GM23248 (cell line): ENCODE results near the gene TBATA. TPM values are rescaled to one million over a fixed set of nuclear protein-coding genes. Genes with fewer than 3 reads are reported as not detected.

Experiments used
- DNase-seq: peaks from one replicate; pipeline ENCODE4 v3.0.0-alpha.2; 2015
- H2AFZ ChIP-seq: fragments of 200-600 bp; sonication (generic); 2 replicates; pipeline ENCODE4 v1.6.1; 2016; ENCODE audit warnings: antibody characterized with exemption
- H3F3A ChIP-seq: fragments of 200-600 bp; sonication (generic); 2 replicates; pipeline ENCODE4 v1.6.1; 2016; ENCODE audit warnings: mild to moderate bottlenecking, antibody characterized with exemption, mixed run types; ENCODE audit not compliant: insufficient read depth
- H3K27ac ChIP-seq: fragments of 200-600 bp; sonication (generic); 2 replicates; pipeline ENCODE4 v1.5.1; 2016; ENCODE audit warnings: mild to moderate bottlenecking
- H3K27me3 ChIP-seq: fragments of 200-600 bp; sonication (generic); replicated peaks from 2 replicates; pipeline ENCODE4 v1.6.1; 2016; ENCODE audit warnings: mild to moderate bottlenecking; ENCODE audit not compliant: insufficient read depth
- H3K36me3 ChIP-seq: fragments of 200-600 bp; sonication (generic); 2 replicates; pipeline ENCODE4 v1.6.1; 2016; ENCODE audit warnings: low read depth, mild to moderate bottlenecking
- H3K4me1 ChIP-seq: fragments of 200-600 bp; sonication (generic); 2 replicates; pipeline ENCODE4 v1.6.1; 2016; ENCODE audit warnings: mild to moderate bottlenecking; ENCODE audit not compliant: insufficient read depth
- H3K4me2 ChIP-seq: fragments of 200-600 bp; sonication (generic); one replicate; pipeline ENCODE4 v1.6.1; 2016; ENCODE audit warnings: mild to moderate bottlenecking; ENCODE audit not compliant: unreplicated experiment
- H3K4me3 ChIP-seq: fragments of 200-600 bp; sonication (generic); 2 replicates; pipeline ENCODE4 v1.5.1; 2016; ENCODE audit warnings: mild to moderate bottlenecking
- H3K79me2 ChIP-seq: fragments of 200-600 bp; sonication (generic); 2 replicates; pipeline ENCODE4 v1.6.1; 2016; ENCODE audit warnings: mild to moderate bottlenecking; ENCODE audit not compliant: insufficient read depth
- H3K9ac ChIP-seq: fragments of 200-600 bp; sonication (generic); 2 replicates; pipeline ENCODE4 v1.6.1; 2016; ENCODE audit warnings: mild to moderate bottlenecking
- H3K9me2 ChIP-seq: fragments of 200-600 bp; sonication (generic); 2 replicates; pipeline ENCODE4 v1.6.1; 2016; ENCODE audit warnings: mixed run types, mild to moderate bottlenecking, moderate library complexity; ENCODE audit not compliant: insufficient read depth
- H3K9me3 ChIP-seq: fragments of 200-600 bp; sonication (generic); one replicate; pipeline ENCODE4 v1.6.1; 2017; ENCODE audit warnings: low read depth
- H4K20me1 ChIP-seq: fragments of 200-600 bp; sonication (generic); 2 replicates; pipeline ENCODE4 v1.6.0; 2016; ENCODE audit not compliant: insufficient read depth
- EZH2 ChIP-seq: fragments of 200-600 bp; sonication (generic); IDR thresholded peaks from 2 replicates; pipeline ENCODE4 v1.6.1; 2018; ENCODE audit warnings: antibody characterized with exemption, mild to moderate bottlenecking; ENCODE audit not compliant: insufficient read depth, poor library complexity, severe bottlenecking
- EZH2phosphoT487 ChIP-seq: fragments of 200-600 bp; sonication (generic); IDR thresholded peaks from 2 replicates; pipeline ENCODE4 v1.6.1; 2018; ENCODE audit warnings: antibody characterized with exemption, moderate library complexity, mild to moderate bottlenecking, low read depth; ENCODE audit not compliant: insufficient read depth
- WGBS, 2 experiments: methylation state at CpG; one replicate each; pipeline ENCODE4 v1.1.6; 2015 to 2017; ENCODE audit warnings: low lambda C conversion rate in 2 of 2, low coverage in 1 of 2; ENCODE audit errors: missing lambda C conversion rate in 2 of 2; 5-methylcytosine and 5-hydroxymethylcytosine counted together
- in situ Hi-C: fragments of 300-500 bp; cut with MboI; formaldehyde crosslinking; loops from 2 replicates; pipeline ENCODE4 v1.15.0; 2020
- polyA plus RNA-seq: library from polyadenylated mRNA; unstranded; fragments of >200 nt; fragmentation: Nextera tagmentation; extraction: Ambion mirVana; gene quantifications from 2 replicates; pipeline ENCODE4 v1.2.1, GENCODE V29; 2016
- total RNA-seq: library from RNA; depleted of rRNA; stranded (reverse); fragments of >200 nt; shearing (Covaris generic); gene quantifications from 2 replicates; pipeline ENCODE4 v1.2.3, GENCODE V29; 2014

The TBATA gene
- total and polyA plus RNA-seq, 2 experiments from 2014 or later, result not detected

DNA sequence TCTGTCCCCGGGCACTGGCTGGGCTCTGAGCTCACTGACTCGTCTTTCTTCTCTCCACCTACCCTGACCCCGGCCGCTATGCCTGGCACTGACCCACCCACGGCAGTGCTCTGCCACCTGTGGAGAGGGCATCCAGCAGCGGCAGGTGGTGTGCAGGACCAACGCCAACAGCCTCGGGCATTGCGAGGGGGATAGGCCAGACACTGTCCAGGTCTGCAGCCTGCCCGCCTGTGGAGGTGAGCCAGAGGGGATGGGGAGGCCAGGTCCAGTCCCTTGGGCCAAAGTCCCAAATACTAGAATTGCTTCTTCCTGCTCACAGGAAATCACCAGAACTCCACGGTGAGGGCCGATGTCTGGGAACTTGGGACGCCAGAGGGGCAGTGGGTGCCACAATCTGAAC is 27.3 kb downstream of the TBATA start:
- Histone ChIP-seq H3K4me3 (no peak overlapping the region), H3K4me2 (no peak overlapping the region), H3K4me1 (peaks cover 13% of the 10 kb centered on the region; the same call in 1 of the 2 replicates), H3F3A (peaks cover 8% of the 10 kb centered on the region; the same call in 1 of the 2 replicates), H3K27ac (no peak overlapping the region), H3K9me3 (no peaks in the 10 kb centered on the region), H3K36me3 (no peaks in the 10 kb centered on the region), H3K79me2 (no peaks in the 10 kb centered on the region), H3K9me2 (no peaks in the 10 kb centered on the region), H3K27me3 (no peaks in the 10 kb centered on the region), H2AFZ (no peak overlapping the region), H4K20me1 (no peaks in the 10 kb centered on the region), H3K9ac (no peak overlapping the region)
- DNase-seq, result no peak
- TF ChIP-seq EZH2phosphoT487 (no peak), EZH2 (no peak)
- 86 to 89% methylated on average over 13 of the region's 13 CpGs for WGBS, 2 experiments
- in situ Hi-C loops, result loop anchor here (10.0 kb wide), 1 partner anchor 293 kb away; no protein-coding TSS in a partner anchor

DNA sequence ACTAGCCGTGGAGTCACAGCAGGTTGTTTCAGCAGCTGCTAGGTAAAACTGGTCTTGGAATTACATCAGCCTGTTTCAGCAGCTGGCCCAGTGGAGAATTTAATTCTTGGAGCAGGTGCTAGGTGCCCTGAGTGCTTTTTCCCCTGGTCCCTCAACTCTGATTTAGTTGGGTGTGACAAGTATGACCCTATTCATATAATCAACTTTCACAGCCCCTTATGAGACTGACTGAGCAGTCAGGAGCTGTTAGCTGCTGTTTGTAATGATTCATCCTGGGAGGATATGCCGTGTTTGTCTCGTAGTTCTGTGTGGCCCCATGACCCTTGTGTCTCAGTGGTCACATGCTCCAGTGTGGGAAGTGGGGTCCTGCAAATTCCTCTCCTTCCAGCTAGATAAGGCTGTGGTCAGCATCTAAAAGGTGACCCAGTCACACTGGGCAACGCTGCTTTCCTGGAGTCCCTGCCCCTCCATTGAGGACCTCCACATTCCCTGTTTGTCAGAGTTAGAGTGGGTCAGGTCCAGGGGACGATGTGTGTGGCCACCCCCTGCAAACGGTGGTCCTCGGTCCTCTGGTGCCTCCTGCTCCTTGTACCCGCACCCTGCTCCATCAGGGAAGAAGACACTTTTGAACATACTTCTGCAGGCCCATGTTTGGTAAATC is 28.3 kb downstream of the TBATA start:
- H3K9me3 ChIP-seq, result no peaks in the 10 kb centered on the region
- no peaks in the 10 kb centered on the region for H3K36me3 ChIP-seq
- no peaks in the 10 kb centered on the region for H3K79me2 ChIP-seq
- TF ChIP-seq EZH2phosphoT487, result no peak
- no peak for TF ChIP-seq EZH2
- no peaks in the 10 kb centered on the region for H3K27me3 ChIP-seq
- no peak for DNase-seq
- no peaks in the 10 kb centered on the region for H3K9me2 ChIP-seq
- no peak overlapping the region for H3K4me2 ChIP-seq
- H3K9ac ChIP-seq, result no peak overlapping the region
- H3F3A ChIP-seq, result peaks cover 8% of the 10 kb centered on the region; the same call in 1 of the 2 replicates
- no peak overlapping the region for H3K27ac ChIP-seq
- H4K20me1 ChIP-seq, result no peaks in the 10 kb centered on the region
- WGBS, 2 experiments, result 83% methylated on average over 8 of the region's 8 CpGs
- in situ Hi-C loops, result loop anchor here (10.0 kb wide), 1 partner anchor 292 kb away; no protein-coding TSS in a partner anchor
- H2AFZ ChIP-seq, result no peak overlapping the region
- H3K4me1 ChIP-seq, result peaks cover 13% of the 10 kb centered on the region; the same call in 1 of the 2 replicates
- no peak overlapping the region for H3K4me3 ChIP-seq

DNA sequence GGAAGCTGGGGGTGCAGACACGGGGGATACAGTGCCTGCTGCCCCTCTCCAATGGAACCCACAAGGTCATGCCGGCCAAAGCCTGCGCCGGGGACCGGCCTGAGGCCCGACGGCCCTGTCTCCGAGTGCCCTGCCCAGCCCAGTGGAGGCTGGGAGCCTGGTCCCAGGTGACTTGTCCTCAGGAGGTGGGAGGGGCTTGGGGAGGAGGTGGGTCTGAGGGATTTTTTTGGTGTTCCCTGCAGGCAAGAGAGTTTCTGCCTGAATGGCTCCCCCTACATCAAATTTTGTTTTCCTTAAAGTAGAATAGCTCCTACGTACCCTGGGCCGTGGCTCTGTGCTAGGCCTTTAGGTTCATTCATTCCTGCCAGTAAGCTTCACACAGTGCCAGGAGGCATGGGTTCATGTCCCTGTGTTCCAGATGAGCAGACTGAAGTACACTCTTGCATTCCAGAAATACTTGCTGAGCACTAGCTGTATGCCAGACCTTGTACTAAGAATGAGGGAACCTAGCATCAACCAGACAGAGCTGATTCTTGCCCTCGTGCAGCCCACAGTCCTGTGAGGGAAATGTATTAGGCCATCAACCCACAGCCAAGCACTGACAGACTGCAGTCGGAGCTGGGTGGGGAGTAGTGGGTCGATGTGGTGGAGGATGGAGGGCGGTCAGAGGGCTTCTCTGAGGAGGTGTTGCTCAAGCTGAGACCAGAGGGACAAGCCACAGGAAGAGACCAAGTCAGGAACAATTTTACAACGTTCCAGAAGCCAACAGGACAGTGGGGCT is 31.1 kb downstream of the TBATA start:
- no peaks in the 10 kb centered on the region for H4K20me1 ChIP-seq
- H3K9ac ChIP-seq, result no peak overlapping the region
- H2AFZ ChIP-seq, result no peak overlapping the region
- no peaks in the 10 kb centered on the region for H3K9me3 ChIP-seq
- H3F3A ChIP-seq, result peaks cover 8% of the 10 kb centered on the region; the same call in 1 of the 2 replicates
- 74 to 78% methylated on average over 15 of the region's 15 CpGs for WGBS, 2 experiments
- no peaks in the 10 kb centered on the region for H3K36me3 ChIP-seq
- no peaks in the 10 kb centered on the region for H3K27me3 ChIP-seq
- no peaks in the 10 kb centered on the region for H3K79me2 ChIP-seq
- TF ChIP-seq EZH2 (no peak), EZH2phosphoT487 (no peak)
- peak; percentile 18 for DNase-seq
- H3K4me3 ChIP-seq, result no peak overlapping the region
- no peaks in the 10 kb centered on the region for H3K9me2 ChIP-seq
- no peak overlapping the region for H3K4me2 ChIP-seq
- no peak overlapping the region for H3K27ac ChIP-seq
- H3K4me1 ChIP-seq, result peaks cover 13% of the 10 kb centered on the region; the same call in 1 of the 2 replicates
- in situ Hi-C loops, result loop anchor here (10.0 kb wide), 1 partner anchor 289 kb away; no protein-coding TSS in a partner anchor

DNA sequence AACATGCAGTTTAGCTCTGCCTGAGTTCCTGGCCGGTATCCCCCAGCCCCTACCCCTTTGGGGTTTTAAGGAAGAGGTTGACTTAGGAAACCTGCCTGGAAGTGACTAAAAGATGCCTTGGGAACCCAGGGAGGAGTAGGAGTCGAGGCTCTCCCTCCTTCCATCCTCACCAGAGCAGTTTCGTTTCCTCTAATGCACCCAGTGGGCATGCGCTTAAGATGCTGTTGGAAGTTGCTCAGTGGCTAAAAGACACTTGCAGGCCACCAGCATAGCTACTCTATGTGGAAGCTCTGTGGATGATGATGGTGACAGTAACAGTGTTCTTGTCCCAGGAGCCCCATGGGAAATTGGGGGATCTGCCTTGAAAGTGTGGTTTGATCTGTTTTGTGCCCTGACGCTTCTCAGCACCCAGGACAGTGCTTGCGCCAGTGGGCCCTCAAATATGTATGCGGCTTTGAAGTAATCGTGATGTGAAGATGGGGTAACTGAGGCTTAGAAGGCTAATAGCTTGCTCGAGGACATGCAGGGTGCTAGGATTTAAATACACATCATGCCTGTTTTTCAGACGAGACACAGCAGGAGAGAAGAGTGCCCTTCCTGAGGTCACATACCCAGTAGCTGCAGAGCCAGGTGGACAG is 32.0 kb downstream of the TBATA start:
- Histone ChIP-seq H3K9ac (no peak overlapping the region), H3K36me3 (no peaks in the 10 kb centered on the region), H3K9me2 (no peaks in the 10 kb centered on the region), H3K4me2 (no peak overlapping the region), H3K4me3 (no peak overlapping the region), H4K20me1 (no peaks in the 10 kb centered on the region), H3K4me1 (peaks cover 8% of the 10 kb centered on the region; the same call in 1 of the 2 replicates), H3K79me2 (no peaks in the 10 kb centered on the region), H3K27ac (no peak overlapping the region), H2AFZ (no peak overlapping the region), H3K9me3 (no peaks in the 10 kb centered on the region), H3K27me3 (no peaks in the 10 kb centered on the region), H3F3A (peaks cover under 1% of the 10 kb centered on the region; the same call in 1 of the 2 replicates)
- in situ Hi-C loops, result loop anchor here (10.0 kb wide), 1 partner anchor 288 kb away; no protein-coding TSS in a partner anchor
- no peak for TF ChIP-seq EZH2phosphoT487
- no peak for TF ChIP-seq EZH2
- no peak for DNase-seq
- WGBS, 2 experiments, result 90 to 91% methylated on average over 10 of the region's 10 CpGs
